HG03066 (cell line): Measurements from ENCODE around the gene STIL.
"Not testable (repeated sequence)": the region's sequence is repeated elsewhere in the genome, so short reads cannot be mapped to it uniquely, and the experiment has no call there.

ENCODE experiments used
- ATAC-seq: cut with Tn5 transposase; IDR thresholded peaks from one replicate; pipeline ENCODE4 v1.9.1; 2021; ENCODE audit warnings: low read depth; ENCODE audit not compliant: unreplicated experiment

Gene STIL

DNA sequence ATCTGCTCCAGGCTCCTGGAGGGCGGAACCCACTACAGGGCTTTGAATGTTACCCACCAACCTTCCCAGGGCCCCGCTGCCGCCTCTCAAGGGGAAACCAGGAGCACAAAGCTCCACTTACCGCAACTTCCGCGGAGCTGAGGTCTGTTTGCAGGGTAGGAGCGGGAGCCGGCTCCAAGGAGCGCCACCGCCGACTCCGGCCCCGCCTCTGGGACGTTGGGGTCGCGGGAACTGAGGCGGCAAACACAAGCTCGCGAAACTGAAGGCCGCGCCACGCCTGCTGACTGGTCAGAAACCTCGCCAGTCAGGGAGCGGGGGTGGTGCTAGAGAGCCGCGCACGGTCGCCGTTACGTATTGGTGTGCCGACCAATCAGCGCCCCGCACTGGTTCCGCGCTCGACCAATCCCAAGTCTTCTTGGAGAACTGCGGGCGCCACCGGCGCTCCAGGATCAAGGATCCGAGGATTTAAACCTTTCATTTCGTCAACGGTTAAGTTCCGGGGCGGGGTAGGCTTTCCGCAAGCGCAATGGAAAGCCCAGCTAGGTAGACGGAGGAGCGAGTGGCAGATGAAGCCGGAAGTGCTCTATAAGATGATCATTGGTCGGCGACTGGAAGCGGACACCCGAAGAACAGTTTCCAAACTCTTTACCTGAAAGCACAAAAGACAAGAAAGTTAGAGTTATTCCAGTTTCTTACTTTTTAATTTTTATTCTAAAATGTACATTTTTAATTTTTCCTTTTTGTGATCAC is at the start of gene STIL:
TSS of gene STIL (minus strand) at position 233 of the 750 bp plus-strand sequence. CDS start 3,828 bp downstream, outside the sequence.
- peak; percentile 99 for ATAC-seq

DNA sequence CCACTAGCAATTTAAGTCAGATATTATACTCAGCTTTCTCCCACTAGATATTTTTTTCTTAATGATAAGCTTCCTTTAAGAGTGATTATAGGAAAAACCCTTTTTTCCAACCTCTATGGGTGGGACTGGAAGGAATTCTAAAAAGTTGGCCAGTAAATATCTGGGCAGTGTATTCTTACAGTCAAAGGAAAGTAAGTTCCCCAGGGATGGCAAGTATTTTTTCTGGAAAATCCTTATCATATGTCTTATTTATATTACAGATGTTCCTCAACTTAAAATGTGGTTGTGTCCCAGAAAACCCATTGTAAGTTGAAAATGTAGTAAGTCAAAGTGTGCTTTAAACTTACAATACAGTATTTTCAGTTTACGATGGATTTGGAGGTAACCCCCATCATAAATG is 48.9 kb upstream of the STIL start:
- no peak for ATAC-seq

- ATAC-seq: no peak
Observed at GRCh38 chr1:47361380-47361779, 47.4 kb upstream of the STIL start.

- no peak for ATAC-seq
Observed at GRCh38 chr1:47351305-47351704, 37.4 kb upstream of the STIL start.

DNA sequence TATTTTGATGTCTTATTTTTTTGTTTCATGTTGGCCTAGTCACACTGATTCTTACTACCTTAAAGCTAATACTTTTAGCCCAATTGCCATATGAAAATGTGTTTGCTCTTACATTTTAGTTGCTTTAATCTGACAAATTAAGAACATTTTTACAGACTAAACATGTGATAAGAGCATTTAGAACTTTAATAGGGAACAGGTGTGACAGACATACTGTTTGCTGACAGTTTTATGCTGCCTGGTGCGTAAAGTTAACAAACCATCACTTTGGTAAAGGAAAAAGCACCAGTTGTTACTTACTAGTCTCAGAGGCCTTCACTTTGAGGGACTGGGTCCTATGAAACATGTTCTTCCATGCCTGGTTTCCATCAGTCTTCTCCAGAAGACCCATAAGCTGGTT is 34.3 kb upstream of the STIL start:
- no peak for ATAC-seq

GRCh38 chr1:47347735-47348134 is 33.8 kb upstream of the STIL start:
- no peak for ATAC-seq

DNA sequence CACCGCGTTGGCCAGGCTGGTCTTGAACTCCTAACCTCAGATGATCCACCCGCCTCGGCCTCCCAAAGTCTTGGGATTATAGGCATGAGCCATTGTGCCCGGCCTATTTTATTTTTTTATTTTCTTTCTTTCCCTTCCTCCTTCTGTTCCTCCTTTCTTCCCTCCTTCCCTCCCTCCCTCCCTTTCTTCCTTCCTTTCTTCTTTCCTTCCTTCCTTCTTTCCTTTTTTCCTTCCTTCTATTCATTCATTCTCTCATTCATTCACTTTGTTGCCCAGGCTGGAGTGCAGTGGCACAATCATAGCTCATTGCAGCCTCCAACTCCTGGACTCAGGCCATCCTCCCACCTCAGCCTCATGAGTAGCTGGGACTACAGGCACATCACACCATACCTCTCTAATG is 33.0 kb upstream of the STIL start:
- not testable (repeated sequence) for ATAC-seq

DNA sequence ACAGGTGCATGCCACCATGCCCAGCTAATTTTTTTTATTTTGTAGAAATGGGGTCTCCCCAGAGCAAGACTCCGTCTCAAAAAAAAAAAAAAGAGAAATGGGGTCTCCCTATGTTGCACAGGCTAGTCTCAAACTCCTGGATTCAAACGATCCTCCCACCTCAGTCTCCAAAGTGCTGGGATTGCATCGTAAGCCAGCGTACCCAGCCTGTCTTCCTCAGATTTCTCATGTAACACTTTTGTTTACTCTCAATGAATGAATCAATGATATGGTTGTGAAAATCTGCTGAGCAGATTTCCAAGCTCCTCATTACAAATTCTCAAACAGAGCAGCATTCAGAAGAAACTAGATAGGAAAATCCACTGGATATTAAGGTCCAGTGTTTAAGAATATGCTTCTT is 26.3 kb upstream of the STIL start:
- no peak for ATAC-seq

DNA sequence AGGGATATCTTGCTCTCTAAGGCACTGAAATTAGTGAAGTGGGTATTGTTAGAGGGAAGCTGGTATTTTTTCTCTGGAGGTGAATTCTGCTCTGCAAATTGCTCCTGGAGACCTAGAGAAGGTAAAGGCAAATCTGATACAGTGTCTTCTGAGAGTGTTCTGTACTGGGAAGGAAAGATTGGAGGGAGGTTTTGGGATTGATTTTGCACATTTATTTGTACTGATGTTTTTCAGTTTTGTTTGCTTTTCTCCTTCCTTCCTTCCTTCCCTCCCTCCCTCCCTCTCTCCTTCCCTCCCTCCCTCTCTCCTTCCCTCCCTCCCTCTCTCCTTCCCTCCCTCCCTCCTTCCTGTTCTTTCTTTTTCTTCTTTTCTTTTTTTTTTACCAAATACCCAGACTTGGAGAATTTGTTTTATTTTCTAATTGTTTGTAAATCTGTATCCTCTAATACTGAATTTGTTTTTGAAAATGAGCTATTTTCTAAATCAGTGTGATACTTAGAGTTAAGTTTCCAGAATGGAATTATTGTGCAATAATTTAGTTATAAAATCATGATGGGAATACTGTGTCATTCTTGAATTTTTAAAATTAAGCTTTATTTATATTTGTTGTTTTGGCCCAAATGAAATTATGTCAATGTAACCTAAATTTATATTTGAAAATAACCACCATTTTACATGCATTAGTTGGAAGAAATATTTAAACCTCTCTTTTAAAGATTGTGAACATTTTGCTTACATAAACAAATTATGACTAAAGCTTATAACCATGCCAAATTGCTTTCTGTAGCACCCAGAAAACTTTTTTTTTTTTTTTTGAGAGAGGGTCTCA is 24.5 kb upstream of the STIL start:
- no peak for ATAC-seq

DNA sequence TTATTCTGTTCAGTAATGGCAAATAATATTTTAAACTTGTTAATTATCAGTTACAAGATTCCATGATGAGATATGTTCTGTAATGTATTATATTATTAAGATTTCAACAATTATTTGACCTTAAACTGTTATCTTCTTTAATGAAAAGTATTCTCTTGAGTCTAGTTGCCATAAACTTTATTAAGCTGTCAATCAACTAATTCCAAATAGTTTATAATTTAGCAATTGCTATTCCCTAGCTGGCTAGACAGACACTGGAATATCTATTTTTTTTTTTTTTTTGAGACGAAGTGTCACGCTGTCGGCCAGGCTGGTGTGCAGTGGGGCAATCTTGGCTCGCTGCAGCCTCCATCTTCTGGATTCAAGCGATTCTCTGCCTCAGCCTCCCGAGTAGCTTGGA is 23.4 kb upstream of the STIL start:
- ATAC-seq: no peak

- no peak for ATAC-seq
Observed at GRCh38 chr1:47334765-47335435, 21.0 kb upstream of the STIL start.

DNA sequence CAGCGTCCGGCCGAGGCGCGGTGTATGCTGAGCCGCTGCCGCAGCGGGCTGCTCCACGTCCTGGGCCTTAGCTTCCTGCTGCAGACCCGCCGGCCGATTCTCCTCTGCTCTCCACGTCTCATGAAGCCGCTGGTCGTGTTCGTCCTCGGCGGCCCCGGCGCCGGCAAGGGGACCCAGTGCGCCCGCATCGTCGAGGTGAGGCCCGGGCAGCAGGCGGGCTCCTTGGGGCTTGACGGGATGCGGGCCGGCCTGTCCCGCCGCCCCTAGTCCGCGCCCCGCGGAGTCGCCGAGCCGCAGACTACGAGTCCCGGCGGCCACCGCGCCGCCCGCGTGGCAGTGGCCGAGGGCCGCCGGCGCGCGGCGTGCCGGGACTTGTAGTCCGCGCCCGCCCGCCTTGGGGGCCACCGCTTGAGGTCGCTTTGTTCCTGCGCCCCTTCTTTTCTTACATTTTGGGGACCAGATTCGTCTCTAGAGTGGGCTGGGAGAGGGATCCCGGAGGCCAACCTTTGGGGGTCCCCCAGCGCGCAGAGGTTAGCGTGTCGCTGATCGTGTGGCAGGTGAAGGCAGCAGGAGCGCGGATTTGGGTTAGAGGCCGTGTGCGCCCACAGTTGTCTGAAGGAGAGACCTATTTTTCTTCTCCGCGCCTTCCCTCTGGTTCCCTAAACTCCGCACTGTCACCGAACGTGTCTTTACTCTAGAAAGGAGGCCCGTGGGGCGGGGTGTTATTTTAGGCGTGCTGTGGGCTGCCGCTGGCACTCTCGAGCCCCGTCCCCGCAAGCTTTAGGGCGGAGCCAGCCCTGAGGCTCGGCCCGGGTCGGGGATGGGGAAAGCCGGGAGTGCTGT is 20.2 kb upstream of the STIL start:
- ATAC-seq: peak; percentile 80

DNA sequence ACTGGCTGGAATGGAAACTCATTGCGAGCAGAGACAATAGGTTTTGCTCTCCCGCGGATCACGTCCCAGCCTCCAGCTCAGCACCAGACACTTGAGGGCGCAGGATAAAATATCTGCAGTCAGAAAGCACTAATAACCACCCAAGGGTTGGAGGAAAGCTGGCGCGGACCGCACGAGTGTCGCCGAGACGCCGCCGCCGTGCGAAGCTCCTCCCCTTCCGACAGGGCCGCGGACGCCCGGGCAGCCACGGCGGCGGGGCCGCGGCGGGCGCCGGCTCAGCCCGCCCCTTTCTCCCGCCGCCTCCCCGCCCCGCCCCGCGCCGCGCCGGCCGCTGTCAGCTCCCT is 19.6 kb upstream of the STIL start, which contains the start of gene CMPK1:
TSS of gene CMPK1 (plus strand) at position 213 of the 344 bp plus-strand sequence. CDS start 156 bp downstream, outside the sequence.
- ATAC-seq: peak; percentile 76

- ATAC-seq: no peak
Observed at GRCh38 chr1:47332779-47333577, 19.0 kb upstream of the STIL start.

DNA sequence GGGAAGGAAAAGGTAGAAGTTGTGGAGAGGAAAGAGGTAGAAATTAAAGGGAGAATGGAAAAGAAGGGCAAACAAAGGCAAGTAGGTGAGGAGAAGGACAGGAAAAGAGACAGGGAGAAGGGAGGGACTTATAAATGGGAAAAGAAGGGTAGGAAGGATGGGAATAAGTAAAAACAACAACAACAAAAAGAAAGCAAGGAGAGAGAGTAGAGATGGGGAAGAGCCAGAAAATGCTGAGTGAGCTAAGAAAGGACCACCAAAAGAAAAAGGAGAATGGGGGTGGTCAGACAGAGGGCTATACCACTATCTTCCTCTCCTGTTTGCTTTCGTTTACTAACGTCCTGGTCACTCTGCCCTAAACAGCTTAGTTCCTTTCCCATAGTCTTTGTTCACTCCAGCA is 17.9 kb upstream of the STIL start:
- ATAC-seq: no peak

- no peak for ATAC-seq
Observed at GRCh38 chr1:47330212-47330611, 16.3 kb upstream of the STIL start.

DNA sequence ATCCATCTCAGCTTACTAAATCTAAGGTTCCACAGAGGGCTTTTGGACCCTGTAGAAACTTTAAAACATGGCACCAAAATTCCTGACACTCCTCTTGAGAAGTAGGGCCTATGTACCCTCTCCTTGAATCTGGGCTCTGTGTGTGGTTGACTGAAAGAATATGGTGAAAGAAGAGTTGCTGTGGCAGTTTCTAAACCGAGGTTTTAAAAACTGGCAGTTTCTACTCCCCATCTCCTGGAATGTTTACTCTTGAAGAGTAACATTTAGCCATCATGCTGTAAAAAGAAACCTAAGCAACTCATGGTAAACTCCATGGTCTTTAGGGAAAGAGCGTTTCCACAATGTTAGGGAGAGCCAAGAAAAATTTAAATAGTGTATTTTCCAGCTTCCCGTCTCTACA is 15.0 kb upstream of the STIL start:
- no peak for ATAC-seq

GRCh38 chr1:47326271-47326670 is 12.3 kb upstream of the STIL start:
- ATAC-seq: no peak

DNA sequence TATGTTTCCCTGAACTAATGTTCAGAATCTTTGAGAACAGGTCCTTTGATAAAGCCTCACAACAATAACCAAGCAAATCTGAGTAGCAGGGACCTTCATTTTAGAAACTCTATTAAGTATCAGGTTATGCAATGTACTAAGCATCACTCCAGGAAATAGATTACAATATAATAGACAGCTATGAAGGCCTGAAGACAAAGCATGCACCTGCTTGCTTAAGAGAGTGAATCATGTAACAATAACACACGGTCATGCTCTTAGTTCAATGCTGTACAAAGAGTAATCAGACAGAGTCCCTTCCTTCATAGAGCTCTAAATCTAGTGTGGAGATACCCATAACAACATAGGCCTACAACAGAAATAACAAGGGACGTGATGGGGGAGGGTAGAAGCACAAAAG is 11.6 kb upstream of the STIL start:
- no peak for ATAC-seq

DNA sequence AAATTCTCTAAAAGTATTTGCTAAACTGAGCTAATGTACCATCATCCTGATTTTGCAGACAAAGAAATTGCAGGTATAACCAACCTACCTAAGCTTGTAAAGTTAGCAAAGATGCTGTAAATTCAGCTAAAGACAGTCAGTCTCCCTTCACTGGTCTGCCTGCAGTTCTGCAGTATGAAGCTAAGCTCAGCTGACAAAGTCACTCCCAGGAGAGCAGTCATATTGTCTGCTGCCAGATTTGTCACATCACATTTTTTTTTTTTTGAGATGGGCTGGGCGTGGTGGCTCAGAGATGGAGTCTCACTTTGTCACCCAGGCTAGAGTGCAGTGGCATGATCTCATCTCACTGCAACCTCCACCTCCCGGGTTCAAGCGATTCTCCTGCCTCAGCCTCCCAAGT is 10.7 kb upstream of the STIL start:
- no peak for ATAC-seq
